PFSK-1 (cell line): ENCODE results near the gene TRIM39.

Source experiments
- POLR2AphosphoS5 ChIP-seq: IDR thresholded peaks from 2 replicates; pipeline ENCODE4 v1.6.1; 2012; ENCODE audit warnings: low read depth, mild to moderate bottlenecking, control low read depth, low read length, moderate library complexity
- REST ChIP-seq, 2 experiments: IDR thresholded peaks; 2 replicates each; pipeline versions ENCODE4 v1.6.1 to v1.8.0; 2011 to 2012; ENCODE audit warnings: low read depth in 2 of 2, low read length in 2 of 2, control low read depth in 1 of 2, inconsistent platforms in 1 of 2, mild to moderate bottlenecking in 1 of 2, moderate library complexity in 1 of 2; ENCODE audit not compliant: insufficient read depth in 1 of 2
- TAF1 ChIP-seq: IDR thresholded peaks from 2 replicates; pipeline ENCODE4 v1.6.1; 2012; ENCODE audit warnings: low read length, control low read depth, borderline replicate concordance; ENCODE audit not compliant: insufficient read depth

GRCh38 chr6:30391240-30391639 lies 64.5 kb downstream of the TRIM39 start:
- TF ChIP-seq POLR2AphosphoS5 (no peak), REST (IDR thresholded peaks at IDR 0.05; ENCODE audit: insufficient read depth in 1 of 2, low read depth in 2 of 2, low read length in 2 of 2) (no peak), TAF1 (no peak)
